IMR-90 (cell line): Measurements from ENCODE around the gene LRRC37A. TPM values are rescaled to one million over a fixed set of nuclear protein-coding genes. Genes with fewer than 3 reads are reported as not detected.
"Not testable (repeated sequence)": the region's sequence is repeated elsewhere in the genome, so short reads cannot be mapped to it uniquely, and the experiment has no call there.

Experiments
- ATAC-seq: fragments of 200-7000 bp; cut with Tn5 transposase; 2 replicates; pipeline ENCODE4 v1.9.1; 2020; ENCODE audit warnings: low read depth, mild to moderate bottlenecking, moderate library complexity
- BruUV-seq: library from RNA; stranded (reverse); fragments of 400-500 nt; replicated peaks from 2 replicates; lab custom pipeline; 2021; lab: Mats Ljungman, UMichigan
- CTCF ChIA-PET: fragments of 300-600 bp; formaldehyde crosslinking; extraction: SDS; loops from one replicate; lab custom pipeline; 2021; ENCODE audit warnings: antibody characterized with exemption; lab: Yijun Ruan, JAX
- POLR2A ChIA-PET: fragments of 300-600 bp; sonication (Branson Sonifier 250); formaldehyde crosslinking; loops from one replicate; lab custom pipeline; 2022; ENCODE audit warnings: antibody characterized with exemption; ENCODE audit not compliant: unreplicated experiment; lab: Charles Lee
- DNase-seq: peaks from one replicate; pipeline ENCODE4 v3.0.0; 2013
- H2AFZ ChIP-seq: replicated peaks from 2 replicates; pipeline ENCODE3; 2013; ENCODE audit warnings: low read length, mild to moderate bottlenecking; ENCODE audit not compliant: poor library complexity
- H2AK5ac ChIP-seq: 2 replicates; pipeline ENCODE4 v1.6.1; 2013; ENCODE audit warnings: low read depth, low read length, inconsistent platforms
- H2AK9ac ChIP-seq: replicated peaks from 2 replicates; pipeline ENCODE3; 2013; ENCODE audit warnings: mild to moderate bottlenecking, low read depth, low read length, moderate library complexity; ENCODE audit not compliant: poor library complexity
- H2BK120ac ChIP-seq: 2 replicates; pipeline ENCODE4 v1.6.1; 2013; ENCODE audit warnings: low read depth, low read length, inconsistent platforms
- H2BK15ac ChIP-seq: 3 replicates; pipeline ENCODE4 v1.6.1; 2013; ENCODE audit warnings: low read depth, low read length, inconsistent platforms
- H2BK20ac ChIP-seq: 2 replicates; pipeline ENCODE4 v1.6.1; 2013; ENCODE audit warnings: low read depth, mild to moderate bottlenecking, inconsistent platforms, low read length, moderate library complexity
- H2BK5ac ChIP-seq: 2 replicates; pipeline ENCODE4 v1.6.1; 2013; ENCODE audit warnings: mild to moderate bottlenecking, low read depth, low read length, inconsistent platforms; ENCODE audit not compliant: poor library complexity, severe bottlenecking
- H3K14ac ChIP-seq: replicated peaks from 2 replicates; pipeline ENCODE4 v1.6.1; 2013; ENCODE audit warnings: low read depth, low read length, inconsistent platforms
- H3K18ac ChIP-seq: 2 replicates; pipeline ENCODE4 v1.6.1; 2013; ENCODE audit warnings: low read depth, low read length, control low read depth
- H3K23ac ChIP-seq: 2 replicates; pipeline ENCODE4 v1.6.1; 2013; ENCODE audit warnings: low read depth, low read length, inconsistent platforms
- H3K27ac ChIP-seq: 2 replicates; pipeline ENCODE4 v1.5.1; 2013; ENCODE audit warnings: mild to moderate bottlenecking, control low read depth, low read length; ENCODE audit not compliant: insufficient read depth
- H3K27me3 ChIP-seq: 2 replicates; pipeline ENCODE4 v1.6.1; 2013; ENCODE audit warnings: low read length; ENCODE audit not compliant: control insufficient read depth, insufficient read depth
- H3K36me3 ChIP-seq: 2 replicates; pipeline ENCODE4 v1.6.1; 2013; ENCODE audit warnings: low read length, mixed read lengths; ENCODE audit not compliant: control insufficient read depth, insufficient read depth
- H3K4ac ChIP-seq: 2 replicates; pipeline ENCODE4 v1.6.1; 2013; ENCODE audit warnings: low read depth, low read length, inconsistent platforms
- H3K4me1 ChIP-seq: 2 replicates; pipeline ENCODE4 v1.6.1; 2013; ENCODE audit warnings: low read length, mixed read lengths; ENCODE audit not compliant: control insufficient read depth, insufficient read depth
- H3K4me2 ChIP-seq: 2 replicates; pipeline ENCODE4 v1.6.1; 2013; ENCODE audit warnings: low read depth, mild to moderate bottlenecking, control low read depth, low read length, moderate library complexity
- H3K4me3 ChIP-seq: 2 replicates; pipeline ENCODE4 v1.5.1; 2013; ENCODE audit warnings: low read depth, mild to moderate bottlenecking, control low read depth, low read length, moderate library complexity; ENCODE audit not compliant: insufficient read depth
- H3K56ac ChIP-seq: 2 replicates; pipeline ENCODE4 v1.6.1; 2013; ENCODE audit warnings: low read length, inconsistent platforms; ENCODE audit not compliant: insufficient read depth; ENCODE audit errors: extremely low read depth
- H3K79me1 ChIP-seq, 2 experiments: 2 replicates each; pipeline ENCODE4 v1.6.1; 2013; ENCODE audit warnings: low read length in 2 of 2, inconsistent platforms in 1 of 2, low read depth in 1 of 2
- H3K9ac ChIP-seq: 2 replicates; pipeline ENCODE4 v1.6.1; 2013; ENCODE audit warnings: low read depth, low read length, control low read depth
- H3K9me1 ChIP-seq: 2 replicates; pipeline ENCODE4 v1.6.1; 2013; ENCODE audit warnings: low read length, inconsistent platforms; ENCODE audit not compliant: insufficient read depth
- H3K9me3 ChIP-seq: 2 replicates; pipeline ENCODE4 v1.6.1; 2013; ENCODE audit warnings: low read length; ENCODE audit not compliant: control insufficient read depth, insufficient read depth
- H4K20me1 ChIP-seq: 2 replicates; pipeline ENCODE4 v1.6.1; 2013; ENCODE audit warnings: low read length, inconsistent platforms; ENCODE audit not compliant: insufficient read depth
- H4K5ac ChIP-seq: 2 replicates; pipeline ENCODE4 v1.6.1; 2013; ENCODE audit warnings: mild to moderate bottlenecking, low read depth, low read length, control low read depth
- H4K8ac ChIP-seq, 2 experiments: 2 replicates each; pipeline ENCODE4 v1.6.1; 2013; ENCODE audit warnings: low read depth in 2 of 2, low read length in 2 of 2, control low read depth in 1 of 2, inconsistent platforms in 1 of 2
- H4K91ac ChIP-seq: 2 replicates; pipeline ENCODE4 v1.6.1; 2013; ENCODE audit warnings: low read depth, low read length, inconsistent platforms; ENCODE audit not compliant: insufficient read depth
- WGBS, 2 experiments: methylation state at CpG; one replicate each; pipeline versions ENCODE4 v1.1.5 to v1.1.7; 2013; ENCODE audit warnings: missing lambda C conversion rate in 2 of 2; ENCODE audit not compliant: insufficient read length in 1 of 2; ENCODE audit errors: extremely low coverage in 2 of 2; 5-methylcytosine and 5-hydroxymethylcytosine counted together
- dilution Hi-C: fragments of 300-500 bp; cut with HindIII; formaldehyde crosslinking; loops from one replicate; pipeline ENCODE4 v1.14.3; 2018; ENCODE audit warnings: low sequenced_read_pairs; ENCODE audit not compliant: unreplicated experiment
- in situ Hi-C: fragments of 300-500 bp; cut with MboI; formaldehyde crosslinking; loops from 3 replicates; pipeline ENCODE4 v1.14.3; 2019; ENCODE audit warnings: low sequenced_read_pairs, inconsistent platforms, mixed read lengths
- intact Hi-C: fragments of 100-400 bp; cut with micrococcal nuclease; formaldehyde crosslinking; loops from 2 replicates; pipeline ENCODE4 v1.10.0; 2022
- polyA plus RNA-seq, 3 experiments: library from polyadenylated mRNA; depleted of rRNA; stranded (reverse); fragments of >200 nt; gene quantifications; 2 replicates each; pipeline ENCODE4 v1.2.3, GENCODE V29; 2012; ENCODE audit warnings: low replicate concordance in 1 of 3
- total RNA-seq: library from RNA; depleted of rRNA; stranded (reverse); fragments of >200 nt; gene quantifications from 2 replicates; pipeline ENCODE4 v1.2.3, GENCODE V29; 2012

Gene LRRC37A
- total and polyA plus RNA-seq, 2 of the 4 experiments (the other 2 are of a cell fraction), result 0.72 to 0.91 TPM

GRCh38 chr17:46341220-46341619 lies 46.3 kb downstream of the LRRC37A start:
- H3K56ac ChIP-seq, H3K4ac ChIP-seq, ATAC-seq, H3K4me3 ChIP-seq, BruUV-seq, H3K18ac ChIP-seq, H3K4me2 ChIP-seq, H2AK5ac ChIP-seq, DNase-seq, H4K5ac ChIP-seq, CTCF ChIA-PET, dilution Hi-C loops, H2AFZ ChIP-seq, intact Hi-C loops, H3K27ac ChIP-seq, H2BK120ac ChIP-seq, H2BK5ac ChIP-seq, H2BK15ac ChIP-seq, H3K23ac ChIP-seq, H2AK9ac ChIP-seq, H3K36me3 ChIP-seq, H3K14ac ChIP-seq, H3K27me3 ChIP-seq, H4K8ac ChIP-seq, H3K9ac ChIP-seq, H4K20me1 ChIP-seq, H3K4me1 ChIP-seq, H3K9me1 ChIP-seq, H3K9me3 ChIP-seq, POLR2A ChIA-PET, H4K91ac ChIP-seq, H3K79me1 ChIP-seq, in situ Hi-C loops, H2BK20ac ChIP-seq: not testable (repeated sequence)
- no CpG with 5 or more reads among the region's 19 CpGs for WGBS, 2 experiments

- H3K18ac ChIP-seq, H3K9me3 ChIP-seq, H3K79me1 ChIP-seq, in situ Hi-C loops, H4K8ac ChIP-seq, H2BK5ac ChIP-seq, H3K56ac ChIP-seq, H3K27ac ChIP-seq, dilution Hi-C loops, H4K5ac ChIP-seq, H4K91ac ChIP-seq, H4K20me1 ChIP-seq, H3K23ac ChIP-seq, H3K4me2 ChIP-seq, H2BK120ac ChIP-seq, H3K9me1 ChIP-seq, H2AK9ac ChIP-seq, H2BK15ac ChIP-seq, H3K9ac ChIP-seq, BruUV-seq, intact Hi-C loops, H2BK20ac ChIP-seq, POLR2A ChIA-PET, H3K14ac ChIP-seq, H2AK5ac ChIP-seq, H3K4ac ChIP-seq, H3K36me3 ChIP-seq, H2AFZ ChIP-seq, H3K4me1 ChIP-seq, DNase-seq, H3K4me3 ChIP-seq, H3K27me3 ChIP-seq, CTCF ChIA-PET: not testable (repeated sequence)
- WGBS, 2 experiments, result no CpG with 5 or more reads among the region's 3 CpGs
- peak; percentile 44; the same call in 1 of the 2 replicates for ATAC-seq
These were observed 47.2 kb downstream of the LRRC37A start for GRCh38 chr17:46342131-46342530.
